Vagina (tissue), 2 donors: Measurements from ENCODE around the gene PTPRD. TPM values are rescaled to one million over a fixed set of nuclear protein-coding genes. Genes with fewer than 3 reads are reported as not detected.
"Not testable (repeated sequence)": the region's sequence is repeated elsewhere in the genome, so short reads cannot be mapped to it uniquely, and the experiment has no call there.

Experiments
- DNase-seq, 2 donors: peaks; one replicate each; pipeline ENCODE4 v3.0.0-alpha.2; 2017; ENCODE audit errors: extremely low spot score in 2 of 2
- H3K27ac ChIP-seq: fragments of 200-600 bp; sonication (generic); one replicate; pipeline ENCODE4 v1.5.1; 2019
- H3K27me3 ChIP-seq: fragments of 200-600 bp; sonication (generic); one replicate; pipeline ENCODE4 v1.5.1; 2019
- H3K36me3 ChIP-seq, 2 donors: fragments of 200-600 bp; sonication (generic); one replicate each; pipeline ENCODE4 v1.5.1; 2017 to 2019
- H3K4me1 ChIP-seq: fragments of 200-600 bp; sonication (generic); one replicate; pipeline ENCODE4 v1.5.1; 2019
- H3K4me3 ChIP-seq, 2 donors: fragments of 200-600 bp; sonication (generic); 1 replicate in 1 of 2; 2 replicates in 1 of 2; pipeline ENCODE4 v1.5.1; 2016 to 2019
- H3K9me3 ChIP-seq: fragments of 200-600 bp; sonication (generic); one replicate; pipeline ENCODE4 v1.5.1; 2019
- CTCF ChIP-seq, 3 experiments: fragments of 450-650 bp in 2 of 3; fragments of 200-600 bp in 1 of 3; sonication (generic) in 1 of 3; IDR thresholded peaks; one replicate each; pipeline ENCODE4 v1.5.1; 2017 to 2019; ENCODE audit warnings: antibody characterized with exemption in 3 of 3, mild to moderate bottlenecking in 2 of 3, moderate library complexity in 2 of 3
- POLR2A ChIP-seq, 2 donors: fragments of 450-650 bp; IDR thresholded peaks; one replicate each; pipeline ENCODE4 v1.6.1; 2017; ENCODE audit warnings: antibody characterized with exemption in 2 of 2, mild to moderate bottlenecking in 2 of 2, moderate library complexity in 2 of 2
- POLR2AphosphoS5 ChIP-seq, 2 donors: sonication (generic); formaldehyde crosslinking; IDR thresholded peaks; one replicate each; pipeline ENCODE4 v1.9.0; 2017; ENCODE audit warnings: antibody characterized with exemption in 2 of 2, mild to moderate bottlenecking in 2 of 2, low read depth in 1 of 2; ENCODE audit not compliant: insufficient read depth in 1 of 2
- intact Hi-C: fragments of 100-400 bp; cut with DNase I; formaldehyde crosslinking; loops from one replicate; pipeline ENCODE4 v1.15.1; 2023
- total RNA-seq: library from RNA; depleted of rRNA; stranded (reverse); fragments of >200 nt; gene quantifications from one replicate; pipeline ENCODE4 v1.2.3, GENCODE V29; 2016

Gene PTPRD
- total RNA-seq, 1 donor from 2014 or later: 10.3 TPM

DNA sequence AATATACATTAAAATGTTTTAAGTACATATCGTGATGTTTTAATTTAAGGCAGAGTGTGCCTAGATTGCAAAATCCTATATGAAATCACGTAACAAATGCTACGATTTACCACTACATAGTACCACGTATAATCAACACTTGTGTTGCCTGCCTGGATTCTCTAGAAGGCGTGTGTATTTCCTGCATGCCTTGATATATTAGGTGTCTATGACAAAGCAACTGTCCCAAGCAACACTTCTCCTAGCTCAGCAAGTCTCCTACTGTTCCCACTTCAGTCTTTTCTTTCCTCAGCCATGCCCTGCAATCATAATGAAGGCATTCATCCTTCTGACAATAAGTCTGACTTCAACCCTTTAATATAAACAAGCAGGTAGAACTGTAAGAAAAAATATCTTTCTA, 89.6 kb downstream of the PTPRD start:
- H3K36me3 ChIP-seq: no peaks in the 10 kb centered on the region
- intact Hi-C loops: no loop called here
- DNase-seq: no peak
- TF ChIP-seq POLR2A (IDR thresholded peaks at IDR 0.05) (no peak), POLR2AphosphoS5 (IDR thresholded peaks at IDR 0.05; ENCODE audit: insufficient read depth in 1 of 2, low read depth in 1 of 2) (no peak)
- no peaks in the 10 kb centered on the region for H3K27me3 ChIP-seq
- H3K4me3 ChIP-seq: no peak overlapping the region
- H3K4me1 ChIP-seq: no peaks in the 10 kb centered on the region
- no peak overlapping the region for H3K27ac ChIP-seq
- H3K9me3 ChIP-seq: no peaks in the 10 kb centered on the region

DNA sequence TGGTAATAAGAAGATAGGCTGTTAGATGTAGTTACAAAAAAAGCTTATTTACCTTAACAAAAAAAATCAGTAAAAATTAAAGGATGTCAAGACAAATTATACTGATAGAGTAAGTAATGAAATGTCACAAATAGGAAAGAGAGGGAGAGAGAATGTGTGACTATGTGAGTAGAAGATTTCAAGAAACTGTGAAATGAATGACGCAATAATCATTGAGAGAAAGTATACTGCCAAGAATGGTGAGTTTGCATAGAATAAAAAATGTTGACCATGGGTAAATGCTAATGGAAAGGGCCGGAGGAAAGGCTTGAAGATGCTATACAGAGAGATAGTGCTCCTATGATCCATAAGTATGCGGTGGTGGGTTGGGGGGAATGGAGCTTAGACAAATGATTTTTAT, 100.7 kb downstream of the PTPRD start:
- H3K4me1 ChIP-seq: no peaks in the 10 kb centered on the region
- H3K9me3 ChIP-seq: no peaks in the 10 kb centered on the region
- H3K27ac ChIP-seq: no peak overlapping the region
- intact Hi-C loops: no loop called here
- H3K27me3 ChIP-seq: no peaks in the 10 kb centered on the region
- no peak for DNase-seq
- TF ChIP-seq POLR2A (IDR thresholded peaks at IDR 0.05) (no peak), CTCF (IDR thresholded peaks at IDR 0.05) (no peak), POLR2AphosphoS5 (IDR thresholded peaks at IDR 0.05; ENCODE audit: insufficient read depth in 1 of 2, low read depth in 1 of 2) (no peak)
- H3K36me3 ChIP-seq: no peaks in the 10 kb centered on the region
- H3K4me3 ChIP-seq: no peak overlapping the region

DNA sequence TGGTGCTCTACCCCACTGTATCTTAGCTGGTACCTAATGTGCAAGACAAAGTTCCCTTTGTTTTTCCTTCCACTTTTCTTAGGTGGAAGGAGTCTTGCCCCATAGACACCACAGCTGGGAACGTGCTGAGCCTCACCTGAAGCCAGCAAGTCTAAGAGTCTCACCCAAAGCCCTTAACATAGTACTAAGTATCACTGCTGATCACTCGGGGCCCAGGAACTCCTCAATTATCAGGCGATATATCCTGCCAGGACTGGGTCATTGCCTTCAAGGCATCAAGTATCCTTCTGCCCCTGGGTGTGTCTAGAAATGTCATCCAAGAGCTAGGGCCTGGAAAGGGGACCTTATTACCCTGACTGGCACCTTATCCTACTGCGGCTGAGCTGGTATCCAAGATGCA, 123.9 kb downstream of the PTPRD start:
- no peak overlapping the region for H3K4me3 ChIP-seq
- H3K27ac ChIP-seq: no peak overlapping the region
- intact Hi-C loops: no loop called here
- H3K27me3 ChIP-seq: no peaks in the 10 kb centered on the region
- H3K4me1 ChIP-seq: no peaks in the 10 kb centered on the region
- H3K36me3 ChIP-seq: no peaks in the 10 kb centered on the region
- H3K9me3 ChIP-seq: no peaks in the 10 kb centered on the region
- DNase-seq: no peak
- TF ChIP-seq POLR2A (IDR thresholded peaks at IDR 0.05): no peak
- TF ChIP-seq POLR2AphosphoS5 (IDR thresholded peaks at IDR 0.05; ENCODE audit: insufficient read depth in 1 of 2, low read depth in 1 of 2): no peak
- no peak for TF ChIP-seq CTCF (IDR thresholded peaks at IDR 0.05)

DNA sequence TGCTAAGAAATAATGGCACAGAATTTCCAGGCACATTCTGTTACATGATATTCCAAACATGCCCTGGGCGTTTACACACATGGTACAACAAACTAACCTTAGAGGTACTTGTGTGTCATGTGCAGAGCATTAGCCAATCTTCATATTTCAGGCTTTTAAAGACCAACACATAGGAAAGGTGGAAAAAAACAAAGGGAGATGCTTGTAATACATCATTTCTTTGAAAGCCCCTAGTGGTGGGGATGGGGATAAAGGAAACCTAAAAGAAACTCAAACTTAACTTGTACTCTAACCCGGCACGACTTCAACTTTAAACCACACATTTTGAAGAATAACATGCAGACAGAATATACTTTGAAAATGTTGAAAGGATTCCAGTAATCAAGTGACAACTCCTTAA, 133.6 kb downstream of the PTPRD start:
- Histone ChIP-seq H3K36me3 (no peaks in the 10 kb centered on the region), H3K27me3 (no peaks in the 10 kb centered on the region), H3K27ac (no peak overlapping the region), H3K4me1 (no peaks in the 10 kb centered on the region), H3K4me3 (no peak overlapping the region), H3K9me3 (no peaks in the 10 kb centered on the region)
- TF ChIP-seq CTCF (IDR thresholded peaks at IDR 0.05) (no peak), POLR2A (IDR thresholded peaks at IDR 0.05) (no peak), POLR2AphosphoS5 (IDR thresholded peaks at IDR 0.05; ENCODE audit: insufficient read depth in 1 of 2, low read depth in 1 of 2) (no peak)
- DNase-seq: no peak
- intact Hi-C loops: no loop called here

DNA sequence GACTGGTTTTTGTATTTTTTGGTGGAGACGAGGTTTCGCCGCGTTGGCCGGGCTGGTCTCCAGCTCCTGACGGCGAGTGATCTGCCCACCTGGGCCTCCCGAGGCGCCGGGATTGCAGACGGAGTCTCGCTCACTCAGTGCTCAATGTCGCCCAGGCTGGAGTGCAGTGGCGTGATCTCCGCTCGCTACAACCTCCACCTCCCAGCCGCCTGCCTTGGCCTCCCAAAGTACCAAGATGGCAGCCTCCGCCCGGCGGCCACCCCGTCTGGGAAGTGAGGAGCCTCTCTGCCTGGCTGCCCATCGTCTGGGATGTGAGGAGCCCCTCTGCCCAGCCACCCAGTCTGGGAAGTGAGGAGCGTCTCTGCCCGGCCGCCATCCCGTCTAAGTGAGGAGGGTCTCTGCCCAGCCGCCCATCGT, 163.6 kb downstream of the PTPRD start:
- not testable (repeated sequence) for DNase-seq, H3K36me3 ChIP-seq

GRCh38 chr9:10447036-10447435, 165.8 kb downstream of the PTPRD start:
- Histone ChIP-seq H3K4me1 (no peaks in the 10 kb centered on the region), H3K4me3 (no peak overlapping the region), H3K27me3 (no peaks in the 10 kb centered on the region), H3K27ac (no peak overlapping the region), H3K9me3 (no peaks in the 10 kb centered on the region), H3K36me3 (no peaks in the 10 kb centered on the region)
- intact Hi-C loops: no loop called here
- DNase-seq: no peak
- TF ChIP-seq POLR2AphosphoS5 (IDR thresholded peaks at IDR 0.05; ENCODE audit: insufficient read depth in 1 of 2, low read depth in 1 of 2) (no peak), CTCF (IDR thresholded peaks at IDR 0.05) (no peak), POLR2A (IDR thresholded peaks at IDR 0.05) (no peak)

More for the DNA sequence above, 163.6 kb downstream of the PTPRD start:
- intact Hi-C loops, H3K4me1 ChIP-seq, H3K9me3 ChIP-seq, H3K4me3 ChIP-seq, H3K27me3 ChIP-seq, H3K27ac ChIP-seq: not testable (repeated sequence)
